ENCODE measurements around the gene PCCA.

PCCA gene

DNA sequence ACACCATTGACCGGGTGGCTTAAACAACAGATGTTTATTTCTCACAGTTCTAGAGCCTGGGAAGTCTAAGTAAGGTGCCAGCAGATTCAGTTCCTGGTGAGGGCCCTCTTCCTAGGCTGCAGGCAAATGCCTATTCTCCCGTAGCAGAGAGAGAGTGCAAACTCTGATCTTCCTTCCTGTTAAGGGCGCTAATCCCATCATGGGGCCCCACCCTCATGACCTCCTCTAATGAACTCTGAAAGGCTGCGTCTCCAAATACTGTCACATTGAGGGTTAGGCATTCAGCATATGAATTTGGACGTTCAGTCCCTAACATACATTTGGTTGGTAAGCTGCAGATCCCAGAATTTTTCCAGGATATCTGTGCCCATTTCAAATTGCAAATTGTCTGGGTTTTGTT is 370.9 kb downstream of the PCCA start:
- TF ChIP-seq GATA3 (IDR thresholded peaks at IDR 0.05; ENCODE audit: low read depth, low read length) (no peak), GATA2 (IDR thresholded peaks at IDR 0.05; ENCODE audit: low read depth, low read length) (no peak)

- TF ChIP-seq GATA3 (IDR thresholded peaks at IDR 0.05; ENCODE audit: low read depth, low read length), result no peak
- TF ChIP-seq GATA2 (IDR thresholded peaks at IDR 0.05; ENCODE audit: low read depth, low read length), result no peak
These were observed 371.4 kb downstream of the PCCA start for GRCh38 chr13:100460266-100460665.

DNA sequence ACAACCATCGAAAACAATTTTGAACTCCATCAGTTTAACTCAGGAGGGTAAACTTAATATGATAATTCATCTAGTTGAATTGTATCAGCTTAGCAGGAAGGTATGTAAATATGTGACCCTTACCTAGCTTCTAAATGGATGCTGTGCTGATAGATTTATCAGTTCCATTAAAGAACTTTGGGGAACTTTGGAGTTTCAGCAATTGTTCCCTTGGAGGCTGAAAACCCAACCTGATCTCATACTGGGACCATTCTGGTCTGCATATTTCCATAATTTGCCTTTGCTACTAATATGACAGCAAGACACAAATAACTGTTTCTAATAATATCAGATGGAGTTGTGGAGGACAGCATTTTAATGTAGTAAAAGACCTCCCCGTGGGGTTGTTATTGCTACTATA is 371.9 kb downstream of the PCCA start:
- TF ChIP-seq GATA3 (IDR thresholded peaks at IDR 0.05; ENCODE audit: low read depth, low read length), result no peak

GRCh38 chr13:100461309-100462030 is 372.6 kb downstream of the PCCA start:
- TF ChIP-seq GATA3 (IDR thresholded peaks at IDR 0.05; ENCODE audit: low read depth, low read length), result no peak
- no peak for TF ChIP-seq GATA2 (IDR thresholded peaks at IDR 0.05; ENCODE audit: low read depth, low read length)

- TF ChIP-seq GATA2 (IDR thresholded peaks at IDR 0.05; ENCODE audit: low read depth, low read length) (no peak), GATA3 (IDR thresholded peaks at IDR 0.05; ENCODE audit: low read depth, low read length) (no peak)
These were observed 375.1 kb downstream of the PCCA start for GRCh38 chr13:100464006-100464405.

GRCh38 chr13:100465558-100465957 is 376.7 kb downstream of the PCCA start:
- no peak for TF ChIP-seq GATA2 (IDR thresholded peaks at IDR 0.05; ENCODE audit: low read depth, low read length)
- TF ChIP-seq GATA3 (IDR thresholded peaks at IDR 0.05; ENCODE audit: low read depth, low read length), result no peak

- TF ChIP-seq GATA2 (IDR thresholded peaks at IDR 0.05; ENCODE audit: low read depth, low read length) (no peak), GATA3 (IDR thresholded peaks at IDR 0.05; ENCODE audit: low read depth, low read length) (no peak)
These were observed 382.1 kb downstream of the PCCA start for GRCh38 chr13:100470866-100471505.

GRCh38 chr13:100473087-100473486 is 384.2 kb downstream of the PCCA start:
- TF ChIP-seq GATA2 (IDR thresholded peaks at IDR 0.05; ENCODE audit: low read depth, low read length), result no peak
- TF ChIP-seq GATA3 (IDR thresholded peaks at IDR 0.05; ENCODE audit: low read depth, low read length), result no peak

GRCh38 chr13:100473501-100474044 is 384.7 kb downstream of the PCCA start:
- TF ChIP-seq GATA2 (IDR thresholded peaks at IDR 0.05; ENCODE audit: low read depth, low read length), result peak; percentile 73
- peak; percentile 78 for TF ChIP-seq GATA3 (IDR thresholded peaks at IDR 0.05; ENCODE audit: low read depth, low read length)

DNA sequence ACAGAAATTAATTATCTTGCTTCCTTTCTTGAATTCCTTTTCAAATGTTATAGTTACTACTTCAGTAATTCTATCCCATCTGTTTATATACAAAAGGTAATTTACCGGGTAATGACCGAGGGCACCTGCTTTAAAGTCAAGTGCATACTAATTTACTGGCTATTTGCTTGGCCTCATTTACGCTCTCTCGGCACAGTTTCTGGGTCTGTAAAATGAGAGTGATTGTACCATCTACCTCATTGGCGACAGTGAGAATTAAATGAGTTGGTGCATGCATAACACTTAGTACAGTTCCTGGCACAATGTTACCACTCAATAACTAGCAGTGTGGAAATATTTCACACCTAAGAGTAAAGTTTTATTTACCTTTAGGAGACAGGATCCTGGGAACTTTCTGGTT is 388.1 kb downstream of the PCCA start:
- TF ChIP-seq GATA3 (IDR thresholded peaks at IDR 0.05; ENCODE audit: low read depth, low read length), result no peak
- no peak for TF ChIP-seq GATA2 (IDR thresholded peaks at IDR 0.05; ENCODE audit: low read depth, low read length)

DNA sequence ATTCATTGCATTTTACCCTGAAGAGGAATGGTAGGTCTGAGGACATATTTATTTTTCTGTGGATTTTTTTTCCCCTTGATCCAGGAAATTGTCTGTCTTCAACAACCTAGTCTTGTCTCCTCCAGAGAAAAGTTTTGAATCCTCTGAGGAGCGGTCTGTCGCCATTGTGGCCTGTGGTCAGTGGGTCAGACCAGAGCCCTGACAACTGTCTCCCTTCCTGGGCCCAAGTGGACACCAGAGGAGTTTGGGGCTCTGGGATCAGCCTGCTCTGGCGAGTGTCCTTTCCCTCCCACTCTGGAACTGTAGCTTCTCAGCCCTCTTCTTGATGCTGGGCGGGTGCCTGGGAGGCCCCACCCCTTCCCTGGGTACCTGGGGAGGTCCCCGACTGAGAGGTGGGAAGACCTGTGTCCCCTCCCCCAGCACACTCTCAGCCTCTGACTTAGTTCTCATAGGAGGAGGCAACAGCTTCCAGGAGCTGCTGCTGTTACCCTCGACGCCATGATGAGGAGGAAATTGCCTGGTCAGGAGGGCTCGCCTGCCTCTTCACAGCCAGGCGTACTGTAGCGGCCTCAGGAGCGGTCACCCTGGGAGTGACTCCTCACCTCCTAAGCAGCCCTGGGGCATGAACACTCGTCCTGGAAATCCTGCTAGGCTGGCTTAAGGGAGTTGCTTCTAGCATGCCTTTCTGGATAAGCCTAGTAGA is 389.4 kb downstream of the PCCA start:
- TF ChIP-seq GATA3 (IDR thresholded peaks at IDR 0.05; ENCODE audit: low read depth, low read length) (no peak), GATA2 (IDR thresholded peaks at IDR 0.05; ENCODE audit: low read depth, low read length) (no peak)

GRCh38 chr13:100480676-100481075 is 391.8 kb downstream of the PCCA start:
- TF ChIP-seq GATA3 (IDR thresholded peaks at IDR 0.05; ENCODE audit: low read depth, low read length) (no peak), GATA2 (IDR thresholded peaks at IDR 0.05; ENCODE audit: low read depth, low read length) (no peak)

- no peak for TF ChIP-seq GATA3 (IDR thresholded peaks at IDR 0.05; ENCODE audit: low read depth, low read length)
- no peak for TF ChIP-seq GATA2 (IDR thresholded peaks at IDR 0.05; ENCODE audit: low read depth, low read length)
These were observed 394.2 kb downstream of the PCCA start for GRCh38 chr13:100483139-100483538.

DNA sequence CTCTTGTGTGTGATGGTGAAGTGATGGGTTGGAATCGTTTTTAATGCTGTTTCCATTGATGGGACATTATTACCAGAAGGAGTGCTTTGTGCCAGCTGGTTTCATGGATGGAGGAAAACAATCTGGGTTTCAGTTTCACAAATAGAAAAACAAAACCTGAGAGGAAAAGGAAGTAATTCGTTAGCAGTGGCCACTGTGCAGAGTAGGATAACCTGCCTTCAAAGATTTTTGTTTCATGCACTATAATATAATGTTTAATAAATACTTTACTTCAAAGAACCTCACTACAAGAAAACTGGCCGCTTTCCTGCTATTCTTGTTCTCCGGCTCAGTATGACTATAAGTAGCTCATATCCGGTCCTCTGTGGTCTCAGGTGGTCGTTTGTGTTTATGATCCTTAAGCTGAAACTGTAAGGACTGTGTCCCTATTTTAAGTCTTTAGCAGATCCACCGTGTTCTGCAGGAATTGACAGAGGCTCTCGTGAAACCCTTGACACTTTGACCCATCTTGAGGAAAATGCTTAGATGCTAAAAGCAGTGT is 395.0 kb downstream of the PCCA start:
- TF ChIP-seq GATA3 (IDR thresholded peaks at IDR 0.05; ENCODE audit: low read depth, low read length) (no peak), GATA2 (IDR thresholded peaks at IDR 0.05; ENCODE audit: low read depth, low read length) (no peak)

Data from SH-SY5Y (cell line).